HEK293 (cell line): ENCODE data around the gene REV3L.

ENCODE experiments used
- CTCF ChIA-PET: fragments of 350-600 bp; formaldehyde crosslinking; extraction: SDS; loops from one replicate; lab custom pipeline; 2021; ENCODE audit warnings: antibody characterized with exemption; lab: Yijun Ruan, JAX
- POLR2A ChIA-PET: fragments of 300-600 bp; formaldehyde crosslinking; extraction: SDS; loops from one replicate; lab custom pipeline; 2020; ENCODE audit warnings: antibody characterized with exemption, inconsistent platforms; lab: Yijun Ruan, JAX
- H3K27ac ChIP-seq: fragments of 200-500 bp; sonication (Bioruptor generic); 2 replicates; pipeline ENCODE4 v1.5.1; 2014; ENCODE audit warnings: low read depth, low read length, control low read depth, inconsistent platforms; ENCODE audit errors: extremely low read depth
- H3K36me3 ChIP-seq, 2 experiments: fragments of 200-500 bp in 1 of 2; sonication (Bioruptor generic) in 1 of 2; 1 replicate in 1 of 2; 2 replicates in 1 of 2; pipeline ENCODE4 v1.5.1; 2014 to 2017; ENCODE audit warnings: inconsistent platforms in 2 of 2, low read length in 2 of 2; ENCODE audit not compliant: control insufficient read depth in 2 of 2, insufficient read depth in 1 of 2
- H3K4me1 ChIP-seq: fragments of 200-500 bp; sonication (Bioruptor generic); 2 replicates; pipeline ENCODE4 v1.5.1; 2014; ENCODE audit warnings: mild to moderate bottlenecking, low read length, inconsistent platforms; ENCODE audit not compliant: control insufficient read depth, insufficient read depth
- H3K4me3 ChIP-seq: 2 replicates; pipeline ENCODE4 v1.5.1; 2011; ENCODE audit warnings: low read depth, mild to moderate bottlenecking, control low read depth, low read length, moderate library complexity
- H3K9me3 ChIP-seq: fragments of 200-500 bp; sonication (Bioruptor generic); 2 replicates; pipeline ENCODE4 v1.5.1; 2014; ENCODE audit warnings: low read depth, low read length, inconsistent platforms; ENCODE audit not compliant: control insufficient read depth, insufficient read depth
- HOXA7 ChIP-seq: sonication (generic); formaldehyde crosslinking; IDR thresholded peaks from 2 replicates; pipeline ENCODE4 v1.8.1; 2022; ENCODE audit warnings: missing genetic modification reagents, borderline replicate concordance
- HOXC10 ChIP-seq: sonication (generic); formaldehyde crosslinking; IDR thresholded peaks from 2 replicates; pipeline ENCODE4 v1.8.1; 2023; ENCODE audit warnings: mild to moderate bottlenecking, missing genetic modification reagents
- HOXD13 ChIP-seq: sonication (generic); formaldehyde crosslinking; IDR thresholded peaks from 2 replicates; pipeline ENCODE4 v1.8.0; 2022; ENCODE audit warnings: missing genetic modification reagents, borderline replicate concordance
- KLF1 ChIP-seq: fragments of 450-650 bp; formaldehyde crosslinking; IDR thresholded peaks from 2 replicates; pipeline ENCODE4 v1.5.1; 2016; ENCODE audit warnings: missing biosample characterization, missing genetic modification characterization
- MZF1 ChIP-seq: fragments of 450-650 bp; formaldehyde crosslinking; IDR thresholded peaks from 2 replicates; pipeline ENCODE4 v1.5.1; 2017; ENCODE audit warnings: missing biosample characterization, missing genetic modification characterization, borderline replicate concordance
- SCRT2 ChIP-seq: fragments of 450-650 bp; formaldehyde crosslinking; IDR thresholded peaks from 2 replicates; pipeline ENCODE4 v1.5.1; 2016; ENCODE audit warnings: missing biosample characterization, missing genetic modification characterization
- SP2 ChIP-seq: fragments of 450-650 bp; formaldehyde crosslinking; IDR thresholded peaks from 2 replicates; pipeline ENCODE4 v1.5.1; 2016; ENCODE audit warnings: missing biosample characterization, missing genetic modification characterization
- SP3 ChIP-seq: fragments of 450-650 bp; formaldehyde crosslinking; IDR thresholded peaks from 2 replicates; pipeline ENCODE4 v1.5.1; 2016; ENCODE audit warnings: missing biosample characterization, missing genetic modification characterization
- ZBTB1 ChIP-seq: fragments of 450-650 bp; formaldehyde crosslinking; IDR thresholded peaks from 2 replicates; pipeline ENCODE4 v1.5.1; 2016; ENCODE audit warnings: missing biosample characterization, missing genetic modification characterization
- ZBTB21 ChIP-seq: fragments of 450-650 bp; formaldehyde crosslinking; IDR thresholded peaks from 2 replicates; pipeline ENCODE4 v1.5.1; 2017; ENCODE audit warnings: missing biosample characterization, missing genetic modification characterization
- ZBTB44 ChIP-seq: fragments of 450-650 bp; IDR thresholded peaks from 2 replicates; pipeline ENCODE4 v1.5.1; 2018; ENCODE audit warnings: missing biosample characterization, mild to moderate bottlenecking, missing genetic modification characterization
- ZIC2 ChIP-seq: fragments of 450-650 bp; formaldehyde crosslinking; IDR thresholded peaks from 2 replicates; pipeline ENCODE4 v1.5.1; 2016; ENCODE audit warnings: missing biosample characterization, missing genetic modification characterization
- ZNF112 ChIP-seq: fragments of 450-650 bp; formaldehyde crosslinking; IDR thresholded peaks from 2 replicates; pipeline ENCODE4 v1.5.0; 2017; ENCODE audit warnings: missing biosample characterization, missing genetic modification characterization
- ZNF133 ChIP-seq: fragments of 450-650 bp; formaldehyde crosslinking; IDR thresholded peaks from 2 replicates; pipeline ENCODE4 v1.5.1; 2016; ENCODE audit warnings: missing biosample characterization, missing genetic modification characterization
- ZNF138 ChIP-seq: fragments of 450-650 bp; formaldehyde crosslinking; IDR thresholded peaks from 2 replicates; pipeline ENCODE4 v1.5.1; 2016; ENCODE audit warnings: missing biosample characterization, missing genetic modification characterization, borderline replicate concordance
- ZNF202 ChIP-seq: fragments of 450-650 bp; formaldehyde crosslinking; IDR thresholded peaks from 2 replicates; pipeline ENCODE4 v1.5.1; 2016; ENCODE audit warnings: missing biosample characterization, missing genetic modification characterization, borderline replicate concordance
- ZNF366 ChIP-seq: fragments of 450-650 bp; formaldehyde crosslinking; conservative IDR thresholded peaks from 2 replicates; pipeline ENCODE4 v1.5.1; 2016; ENCODE audit warnings: missing biosample characterization, missing genetic modification characterization
- ZNF404 ChIP-seq: fragments of 450-650 bp; formaldehyde crosslinking; IDR thresholded peaks from 2 replicates; pipeline ENCODE4 v1.5.1; 2017; ENCODE audit warnings: missing biosample characterization, missing genetic modification characterization
- ZNF549 ChIP-seq: fragments of 450-650 bp; IDR thresholded peaks from 2 replicates; pipeline ENCODE4 v1.5.1; 2018; ENCODE audit warnings: missing biosample characterization, missing genetic modification characterization, mild to moderate bottlenecking, inconsistent platforms, moderate library complexity
- ZNF610 ChIP-seq: fragments of 450-650 bp; formaldehyde crosslinking; IDR thresholded peaks from 2 replicates; pipeline ENCODE4 v1.5.1; 2016; ENCODE audit warnings: missing biosample characterization, missing genetic modification characterization, borderline replicate concordance
- ZNF621 ChIP-seq: fragments of 450-650 bp; formaldehyde crosslinking; IDR thresholded peaks from 2 replicates; pipeline ENCODE4 v1.5.1; 2017; ENCODE audit warnings: missing biosample characterization, missing genetic modification characterization
- ZNF629 ChIP-seq: fragments of 450-650 bp; formaldehyde crosslinking; IDR thresholded peaks from 2 replicates; pipeline ENCODE4 v1.5.1; 2017; ENCODE audit warnings: missing biosample characterization, missing genetic modification characterization
- ZNF645 ChIP-seq: fragments of 450-650 bp; formaldehyde crosslinking; IDR thresholded peaks from 2 replicates; pipeline ENCODE4; 2016; ENCODE audit warnings: missing biosample characterization, missing genetic modification characterization
- ZNF660 ChIP-seq: fragments of 450-650 bp; IDR thresholded peaks from 2 replicates; pipeline ENCODE4 v1.5.1; 2018; ENCODE audit warnings: missing biosample characterization, mild to moderate bottlenecking, missing genetic modification characterization
- ZNF692 ChIP-seq: fragments of 450-650 bp; formaldehyde crosslinking; IDR thresholded peaks from 2 replicates; pipeline ENCODE4 v1.5.1; 2016; ENCODE audit warnings: missing biosample characterization, missing genetic modification characterization
- ZNF76 ChIP-seq: fragments of 450-650 bp; formaldehyde crosslinking; IDR thresholded peaks from 2 replicates; pipeline ENCODE4; 2016; ENCODE audit warnings: low read depth, missing biosample characterization, missing genetic modification characterization, borderline replicate concordance
- ZSCAN18 ChIP-seq: fragments of 450-650 bp; formaldehyde crosslinking; IDR thresholded peaks from 2 replicates; pipeline ENCODE4 v1.5.1; 2016; ENCODE audit warnings: missing biosample characterization, missing genetic modification characterization
- TF ChIP-seq, protein P1 (sequence below): fragments of 450-650 bp; formaldehyde crosslinking; IDR thresholded peaks from 2 replicates; pipeline ENCODE4 v1.5.1; 2016; ENCODE audit warnings: missing biosample characterization, missing genetic modification characterization, low read depth
- TF ChIP-seq, protein P2 (sequence below): fragments of 450-650 bp; formaldehyde crosslinking; IDR thresholded peaks from 2 replicates; pipeline ENCODE4 v1.5.1; 2016; ENCODE audit warnings: missing biosample characterization, missing genetic modification characterization

REV3L gene

GRCh38 chr6:111410371-111410770, 72.6 kb downstream of the REV3L start (continued):
- no peak for TF ChIP-seq ZNF645 (tag by site-specific recombination)
- TF ChIP-seq, protein P1, sequence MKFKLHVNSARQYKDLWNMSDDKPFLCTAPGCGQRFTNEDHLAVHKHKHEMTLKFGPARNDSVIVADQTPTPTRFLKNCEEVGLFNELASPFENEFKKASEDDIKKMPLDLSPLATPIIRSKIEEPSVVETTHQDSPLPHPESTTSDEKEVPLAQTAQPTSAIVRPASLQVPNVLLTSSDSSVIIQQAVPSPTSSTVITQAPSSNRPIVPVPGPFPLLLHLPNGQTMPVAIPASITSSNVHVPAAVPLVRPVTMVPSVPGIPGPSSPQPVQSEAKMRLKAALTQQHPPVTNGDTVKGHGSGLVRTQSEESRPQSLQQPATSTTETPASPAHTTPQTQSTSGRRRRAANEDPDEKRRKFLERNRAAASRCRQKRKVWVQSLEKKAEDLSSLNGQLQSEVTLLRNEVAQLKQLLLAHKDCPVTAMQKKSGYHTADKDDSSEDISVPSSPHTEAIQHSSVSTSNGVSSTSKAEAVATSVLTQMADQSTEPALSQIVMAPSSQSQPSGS: no peak
- no peak for TF ChIP-seq ZNF404 (tag by site-specific recombination)
- no peak for TF ChIP-seq MZF1 (tag by site-specific recombination)
- TF ChIP-seq ZBTB1 (tag by site-specific recombination): no peak
- no peak for TF ChIP-seq ZBTB44
- TF ChIP-seq SP3 (tag by site-specific recombination): no peak
- no peak for TF ChIP-seq ZIC2
- TF ChIP-seq ZNF133: no peak
- TF ChIP-seq ZNF138 (tag by site-specific recombination): no peak
- TF ChIP-seq, protein P2, sequence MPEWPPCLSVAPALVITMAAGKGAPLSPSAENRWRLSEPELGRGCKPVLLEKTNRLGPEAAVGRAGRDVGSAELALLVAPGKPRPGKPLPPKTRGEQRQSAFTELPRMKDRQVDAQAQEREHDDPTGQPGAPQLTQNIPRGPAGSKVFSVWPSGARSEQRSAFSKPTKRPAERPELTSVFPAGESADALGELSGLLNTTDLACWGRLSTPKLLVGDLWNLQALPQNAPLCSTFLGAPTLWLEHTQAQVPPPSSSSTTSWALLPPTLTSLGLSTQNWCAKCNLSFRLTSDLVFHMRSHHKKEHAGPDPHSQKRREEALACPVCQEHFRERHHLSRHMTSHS: no peak
- no peak for TF ChIP-seq SP2 (tag by site-specific recombination)

DNA sequence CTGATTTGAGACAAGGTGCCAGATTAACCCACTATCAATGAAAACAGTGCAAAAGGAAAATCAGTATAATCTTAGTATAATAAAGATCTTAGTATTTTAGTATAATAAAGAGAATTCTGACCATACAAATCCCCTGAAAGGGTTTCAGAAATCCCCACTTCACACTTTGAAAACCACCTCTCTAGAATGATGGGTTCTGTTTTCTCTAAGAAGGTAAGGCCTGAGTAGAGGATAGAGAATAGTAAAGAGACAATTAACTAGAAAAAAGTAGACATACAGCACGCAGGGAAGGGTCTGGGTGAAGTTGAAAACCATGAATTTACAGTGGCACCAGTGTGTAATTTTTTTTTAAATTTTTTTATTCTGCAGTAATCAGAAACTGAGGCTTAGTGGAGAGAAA, 73.6 kb downstream of the REV3L start:
- POLR2A ChIA-PET: no interaction called here
- no peak overlapping the region for H3K27ac ChIP-seq
- CTCF ChIA-PET: interaction anchor here (0.7 to 1.0 kb wide), 2 partner anchors 76 to 634 kb away, joined by 3 to 4 read pairs; no protein-coding TSS in a partner anchor

DNA sequence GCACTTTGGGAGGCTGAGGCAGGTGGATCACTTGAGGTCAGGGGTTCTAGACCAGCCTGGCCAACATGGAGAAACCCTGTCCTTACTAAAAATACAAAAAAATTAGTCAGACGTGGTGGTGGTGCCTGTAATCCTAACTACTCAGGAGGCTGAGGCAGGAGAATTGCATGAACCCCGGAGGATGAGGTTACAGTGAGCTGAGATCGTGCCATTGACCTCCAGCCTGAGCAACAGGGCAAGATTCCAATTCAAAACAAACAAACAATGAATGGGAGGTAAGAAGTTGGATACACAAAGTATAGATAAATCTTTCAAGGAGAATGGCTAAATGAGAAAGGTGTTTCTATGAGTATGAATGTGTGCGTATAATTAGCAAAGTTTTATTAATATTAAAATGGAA, 75.3 kb downstream of the REV3L start:
- Histone ChIP-seq H3K36me3 (peaks cover 7 to 49% of the 10 kb centered on the region in 2 experiments; a peak in 2 of 3 replicates), H3K4me1 (no peaks in the 10 kb centered on the region), H3K27ac (no peak overlapping the region), H3K4me3 (no peak overlapping the region), H3K9me3 (no peaks in the 10 kb centered on the region)
- no peak for TF ChIP-seq ZNF76 (tag by site-specific recombination)
- TF ChIP-seq ZNF610 (tag by site-specific recombination): no peak
- TF ChIP-seq KLF1 (tag by site-specific recombination): no peak
- TF ChIP-seq SCRT2 (tag by site-specific recombination): no peak
- TF ChIP-seq ZNF621 (tag by site-specific recombination): no peak
- no peak for TF ChIP-seq ZNF112
- TF ChIP-seq ZNF366 (tag by site-specific recombination): no peak
- no peak for TF ChIP-seq ZNF629 (tag by site-specific recombination)
- TF ChIP-seq HOXD13 (CRISPR knock-in tag): no peak
- TF ChIP-seq HOXA7 (CRISPR knock-in tag): no peak
- no peak for TF ChIP-seq ZSCAN18 (tag by site-specific recombination)
- no peak for TF ChIP-seq ZNF660 (tag by site-specific recombination)
- TF ChIP-seq ZNF202: no peak
- no peak for TF ChIP-seq ZNF692
- no peak for TF ChIP-seq ZBTB21 (tag by site-specific recombination)
- TF ChIP-seq HOXC10: no peak
- ChIA-PET POLR2A (no interaction called here), CTCF (no interaction called here)

More for the DNA sequence above, 73.6 kb downstream of the REV3L start:
- peaks cover 7 to 32% of the 10 kb centered on the region in 2 experiments; a peak in 2 of 3 replicates for H3K36me3 ChIP-seq
- H3K9me3 ChIP-seq: no peaks in the 10 kb centered on the region
- no peaks in the 10 kb centered on the region for H3K4me1 ChIP-seq
- H3K4me3 ChIP-seq: no peak overlapping the region
- TF ChIP-seq MZF1 (tag by site-specific recombination): peak; percentile 24; the same call in 1 of the 2 replicates
- no peak for TF ChIP-seq ZBTB1 (tag by site-specific recombination)
- no peak for TF ChIP-seq ZNF549 (tag by site-specific recombination)
